ENCODE measurements around the gene BAHCC1.

Gene BAHCC1

GRCh38 chr17:81383504-81384421 lies 11.5 kb upstream of the BAHCC1 start:
- no peaks in the 10 kb centered on the region for H3K4me1 ChIP-seq (ENCODE audit: low read length)
- H2AFZ ChIP-seq (ENCODE audit: low read depth, low read length), result no peak overlapping the region
- H3K9me3 ChIP-seq (ENCODE audit: insufficient read depth, low read length), result no peaks in the 10 kb centered on the region
- TF ChIP-seq EZH2phosphoT487 (IDR thresholded peaks at IDR 0.05; ENCODE audit: low read depth) (no peak), CTCF (IDR thresholded peaks at IDR 0.05; ENCODE audit: low read depth, low read length) (no peak)
- no peaks in the 10 kb centered on the region for H3K27me3 ChIP-seq (ENCODE audit: low read depth, low read length)
- H3K4me2 ChIP-seq (ENCODE audit: low read length), result no peak overlapping the region
- no peak overlapping the region for H3K9ac ChIP-seq (ENCODE audit: low read length)
- H3K36me3 ChIP-seq (replicated peaks; ENCODE audit: low read depth, low read length), result no peaks in the 10 kb centered on the region
- no peaks in the 10 kb centered on the region for H4K20me1 ChIP-seq (ENCODE audit: insufficient read depth, low read length)
- no peak overlapping the region for H3K27ac ChIP-seq (ENCODE audit: low read length)
- H3K4me3 ChIP-seq (ENCODE audit: low read length), result no peak overlapping the region
- no peaks in the 10 kb centered on the region for H3K79me2 ChIP-seq (ENCODE audit: low read length)

GRCh38 chr17:81384929-81385319 lies 10.3 kb upstream of the BAHCC1 start:
- no peaks in the 10 kb centered on the region for H3K9me3 ChIP-seq (ENCODE audit: insufficient read depth, low read length)
- H3K4me1 ChIP-seq (ENCODE audit: low read length), result no peaks in the 10 kb centered on the region
- no peak for TF ChIP-seq EZH2phosphoT487 (IDR thresholded peaks at IDR 0.05; ENCODE audit: low read depth)
- no peak for TF ChIP-seq CTCF (IDR thresholded peaks at IDR 0.05; ENCODE audit: low read depth, low read length)
- no peaks in the 10 kb centered on the region for H3K79me2 ChIP-seq (ENCODE audit: low read length)
- H2AFZ ChIP-seq (ENCODE audit: low read depth, low read length), result no peak overlapping the region
- no peaks in the 10 kb centered on the region for H3K36me3 ChIP-seq (replicated peaks; ENCODE audit: low read depth, low read length)
- H3K9ac ChIP-seq (ENCODE audit: low read length), result no peak overlapping the region
- no peak overlapping the region for H3K4me2 ChIP-seq (ENCODE audit: low read length)
- no peaks in the 10 kb centered on the region for H4K20me1 ChIP-seq (ENCODE audit: insufficient read depth, low read length)
- H3K4me3 ChIP-seq (ENCODE audit: low read length), result no peak overlapping the region
- H3K27ac ChIP-seq (ENCODE audit: low read length), result no peak overlapping the region
- H3K27me3 ChIP-seq (ENCODE audit: low read depth, low read length), result no peaks in the 10 kb centered on the region

- Histone ChIP-seq H3K4me3 (ENCODE audit: low read length) (no peak overlapping the region), H3K9ac (ENCODE audit: low read length) (no peak overlapping the region), H3K4me2 (ENCODE audit: low read length) (no peak overlapping the region), H3K36me3 (replicated peaks; ENCODE audit: low read depth, low read length) (no peaks in the 10 kb centered on the region), H3K27ac (ENCODE audit: low read length) (no peak overlapping the region), H3K27me3 (ENCODE audit: low read depth, low read length) (no peaks in the 10 kb centered on the region), H2AFZ (ENCODE audit: low read depth, low read length) (no peak overlapping the region), H3K79me2 (ENCODE audit: low read length) (no peaks in the 10 kb centered on the region), H3K9me3 (ENCODE audit: insufficient read depth, low read length) (no peaks in the 10 kb centered on the region), H3K4me1 (ENCODE audit: low read length) (no peaks in the 10 kb centered on the region), H4K20me1 (ENCODE audit: insufficient read depth, low read length) (no peaks in the 10 kb centered on the region)
- TF ChIP-seq EZH2phosphoT487 (IDR thresholded peaks at IDR 0.05; ENCODE audit: low read depth), result no peak
- no peak for TF ChIP-seq CTCF (IDR thresholded peaks at IDR 0.05; ENCODE audit: low read depth, low read length)
These were observed 9.7 kb upstream of the BAHCC1 start for GRCh38 chr17:81385320-81386111.

- no peak overlapping the region for H3K27ac ChIP-seq (ENCODE audit: low read length)
These were observed 9.1 kb upstream of the BAHCC1 start for GRCh38 chr17:81386141-81386645.

More at GRCh38 chr17:81386141-81386645, 9.1 kb upstream of the BAHCC1 start:
- Histone ChIP-seq H2AFZ (ENCODE audit: low read depth, low read length) (no peak overlapping the region), H3K4me3 (ENCODE audit: low read length) (no peak overlapping the region), H3K4me1 (ENCODE audit: low read length) (no peaks in the 10 kb centered on the region), H3K9me3 (ENCODE audit: insufficient read depth, low read length) (no peaks in the 10 kb centered on the region), H3K9ac (ENCODE audit: low read length) (no peak overlapping the region), H3K27me3 (ENCODE audit: low read depth, low read length) (no peaks in the 10 kb centered on the region), H3K4me2 (ENCODE audit: low read length) (no peak overlapping the region), H3K79me2 (ENCODE audit: low read length) (no peaks in the 10 kb centered on the region), H3K36me3 (replicated peaks; ENCODE audit: low read depth, low read length) (no peaks in the 10 kb centered on the region), H4K20me1 (ENCODE audit: insufficient read depth, low read length) (no peaks in the 10 kb centered on the region)
- TF ChIP-seq CTCF (IDR thresholded peaks at IDR 0.05; ENCODE audit: low read depth, low read length) (no peak), EZH2phosphoT487 (IDR thresholded peaks at IDR 0.05; ENCODE audit: low read depth) (no peak)

Data from OCI-LY3 (cell line).